ENCODE data around the gene STXBP6. TPM values are rescaled to one million over a fixed set of nuclear protein-coding genes. Genes with fewer than 3 reads are reported as not detected.

Gene STXBP6
- total RNA-seq, 1 donor from 2014 or later: 6.8 TPM

GRCh38 chr14:25011095-25011494, 38.9 kb downstream of the STXBP6 start:
- H3K36me3 Mint-ChIP-seq (ENCODE audit: low read depth): no peaks in the 10 kb centered on the region
- peaks cover 4% of the 10 kb centered on the region for H3K9me3 Mint-ChIP-seq
- no peak for DNase-seq (ENCODE audit: low read depth, low spot score)
- H3K4me1 Mint-ChIP-seq: peaks cover 16% of the 10 kb centered on the region
- no peaks in the 10 kb centered on the region for H3K27me3 Mint-ChIP-seq (ENCODE audit: low read depth)
- TF ChIP-seq CTCF (conservative IDR thresholded peaks at IDR 0.05): no peak
- no peak overlapping the region for H3K4me3 Mint-ChIP-seq
- no peak overlapping the region for H3K27ac Mint-ChIP-seq (ENCODE audit: unreplicated experiment)

DNA sequence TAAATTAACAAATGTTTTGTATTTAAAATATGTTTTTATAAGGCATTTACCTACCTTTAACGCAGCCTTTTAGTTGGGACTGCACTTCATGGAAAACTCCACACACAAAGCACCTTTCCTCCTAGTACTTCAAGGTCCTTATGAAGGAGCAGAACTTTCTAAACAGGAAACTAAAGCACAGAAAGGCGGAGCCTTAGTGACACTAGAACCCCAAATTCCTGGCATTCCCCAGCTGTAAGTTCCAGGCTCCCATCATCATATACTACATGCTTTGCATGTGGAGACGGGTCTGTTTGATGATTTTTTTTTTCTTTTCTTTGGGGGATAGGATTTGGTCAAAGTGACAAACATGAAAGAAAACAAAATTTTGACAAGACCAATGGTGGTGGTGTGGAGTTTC, 39.5 kb downstream of the STXBP6 start:
- H3K9me3 Mint-ChIP-seq: peaks cover 4% of the 10 kb centered on the region
- no peak for DNase-seq (ENCODE audit: low read depth, low spot score)
- H3K27me3 Mint-ChIP-seq (ENCODE audit: low read depth): no peaks in the 10 kb centered on the region
- no peaks in the 10 kb centered on the region for H3K36me3 Mint-ChIP-seq (ENCODE audit: low read depth)
- no peak overlapping the region for H3K27ac Mint-ChIP-seq (ENCODE audit: unreplicated experiment)
- TF ChIP-seq CTCF (conservative IDR thresholded peaks at IDR 0.05): no peak
- H3K4me1 Mint-ChIP-seq: peaks cover 16% of the 10 kb centered on the region
- H3K4me3 Mint-ChIP-seq: no peak overlapping the region

- Mint-ChIP-seq H3K36me3 (ENCODE audit: low read depth) (no peaks in the 10 kb centered on the region), H3K4me3 (no peak overlapping the region)
These were observed 40.1 kb downstream of the STXBP6 start for GRCh38 chr14:25009891-25010290.

GRCh38 chr14:25007832-25008231, 42.1 kb downstream of the STXBP6 start:
- Mint-ChIP-seq H3K36me3 (ENCODE audit: low read depth) (peaks cover 3% of the 10 kb centered on the region), H3K27ac (ENCODE audit: unreplicated experiment) (no peak overlapping the region), H3K9me3 (peaks cover 6% of the 10 kb centered on the region), H3K4me1 (peaks cover 28% of the 10 kb centered on the region), H3K27me3 (ENCODE audit: low read depth) (no peaks in the 10 kb centered on the region), H3K4me3 (no peak overlapping the region)
- TF ChIP-seq CTCF (conservative IDR thresholded peaks at IDR 0.05): no peak
- no peak for DNase-seq (ENCODE audit: low read depth, low spot score)

More at GRCh38 chr14:25009891-25010290, 40.1 kb downstream of the STXBP6 start:
- no peak overlapping the region for H3K27ac Mint-ChIP-seq (ENCODE audit: unreplicated experiment)
- H3K27me3 Mint-ChIP-seq (ENCODE audit: low read depth): no peaks in the 10 kb centered on the region
- TF ChIP-seq CTCF (conservative IDR thresholded peaks at IDR 0.05): no peak
- H3K4me1 Mint-ChIP-seq: peaks cover 16% of the 10 kb centered on the region
- H3K9me3 Mint-ChIP-seq: peaks cover 4% of the 10 kb centered on the region
- no peak for DNase-seq (ENCODE audit: low read depth, low spot score)

- Mint-ChIP-seq H3K36me3 (ENCODE audit: low read depth) (peaks cover 3% of the 10 kb centered on the region), H3K27ac (ENCODE audit: unreplicated experiment) (no peak overlapping the region), H3K4me1 (peaks cover 28% of the 10 kb centered on the region), H3K27me3 (ENCODE audit: low read depth) (no peaks in the 10 kb centered on the region), H3K4me3 (no peak overlapping the region), H3K9me3 (peaks cover 6% of the 10 kb centered on the region)
- TF ChIP-seq CTCF (conservative IDR thresholded peaks at IDR 0.05): no peak
- no peak for DNase-seq (ENCODE audit: low read depth, low spot score)
These were observed 42.8 kb downstream of the STXBP6 start for GRCh38 chr14:25006961-25007795.
